ENCODE results near the gene CACNA1E. TPM values are rescaled to one million over a fixed set of nuclear protein-coding genes. Genes with fewer than 3 reads are reported as not detected.

CACNA1E gene
- total and polyA plus RNA-seq, 2 of the 13 experiments (the other 11 are each of a cell fraction or from before 2014, with no cell fraction given): not detected

DNA sequence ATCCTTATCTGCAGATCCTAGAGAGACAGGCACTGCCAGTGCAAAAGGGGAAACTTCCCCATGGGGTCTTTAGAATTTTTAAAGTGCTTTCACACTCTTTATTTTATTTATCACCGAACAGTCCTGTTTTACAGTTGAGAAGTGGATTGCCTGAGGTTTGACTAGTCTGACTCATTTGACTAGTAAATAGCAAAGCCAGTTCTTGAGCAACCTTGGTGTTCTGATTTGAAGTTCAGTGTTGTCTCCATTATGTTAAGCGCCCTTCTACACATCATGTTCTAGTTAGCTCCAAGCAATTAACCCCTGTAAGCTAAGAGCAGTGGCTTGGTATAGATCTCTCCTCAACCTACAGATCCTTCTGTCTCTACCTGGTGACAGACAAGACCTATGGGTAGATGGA is 262.9 kb downstream of the CACNA1E start:
- TF ChIP-seq ZNF292 (CRISPR knock-in tag; IDR thresholded peaks at IDR 0.05; ENCODE audit: borderline replicate concordance, low read depth) (no peak), THAP11 (CRISPR knock-in tag; IDR thresholded peaks at IDR 0.05) (no peak), ZNF773 (CRISPR knock-in tag; IDR thresholded peaks at IDR 0.05; ENCODE audit: borderline replicate concordance) (no peak), ZMAT3 (CRISPR knock-in tag; conservative IDR thresholded peaks at IDR 0.05) (no peak), ZNF598 (CRISPR knock-in tag; IDR thresholded peaks at IDR 0.05; ENCODE audit: borderline replicate concordance) (no peak), ZSCAN5A (CRISPR knock-in tag; IDR thresholded peaks at IDR 0.05; ENCODE audit: borderline replicate concordance) (no peak), PHB2 (IDR thresholded peaks at IDR 0.05; ENCODE audit: partially characterized antibody) (no peak)
- TF ChIP-seq, protein P1, sequence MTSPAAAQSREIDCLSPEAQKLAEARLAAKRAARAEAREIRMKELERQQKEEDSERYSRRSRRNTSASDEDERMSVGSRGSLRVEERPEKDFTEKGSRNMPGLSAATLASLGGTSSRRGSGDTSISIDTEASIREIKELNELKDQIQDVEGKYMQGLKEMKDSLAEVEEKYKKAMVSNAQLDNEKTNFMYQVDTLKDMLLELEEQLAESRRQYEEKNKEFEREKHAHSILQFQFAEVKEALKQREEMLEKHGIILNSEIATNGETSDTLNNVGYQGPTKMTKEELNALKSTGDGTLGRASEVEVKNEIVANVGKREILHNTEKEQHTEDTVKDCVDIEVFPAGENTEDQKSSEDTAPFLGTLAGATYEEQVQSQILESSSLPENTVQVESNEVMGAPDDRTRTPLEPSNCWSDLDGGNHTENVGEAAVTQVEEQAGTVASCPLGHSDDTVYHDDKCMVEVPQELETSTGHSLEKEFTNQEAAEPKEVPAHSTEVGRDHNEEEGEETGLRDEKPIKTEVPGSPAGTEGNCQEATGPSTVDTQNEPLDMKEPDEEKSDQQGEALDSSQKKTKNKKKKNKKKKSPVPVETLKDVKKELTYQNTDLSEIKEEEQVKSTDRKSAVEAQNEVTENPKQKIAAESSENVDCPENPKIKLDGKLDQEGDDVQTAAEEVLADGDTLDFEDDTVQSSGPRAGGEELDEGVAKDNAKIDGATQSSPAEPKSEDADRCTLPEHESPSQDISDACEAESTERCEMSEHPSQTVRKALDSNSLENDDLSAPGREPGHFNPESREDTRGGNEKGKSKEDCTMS (CRISPR knock-in tag; conservative IDR thresholded peaks at IDR 0.05): no peak
- TF ChIP-seq, protein P2, sequence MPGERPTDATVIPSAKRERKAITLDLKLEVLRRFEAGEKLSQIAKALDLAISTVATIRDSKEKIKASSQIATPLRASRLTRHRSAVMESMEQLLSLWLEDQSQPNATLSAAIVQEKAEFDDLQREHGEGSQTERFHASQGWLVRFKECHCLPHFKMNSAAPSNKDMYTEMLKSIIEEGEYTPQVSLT (CRISPR knock-in tag; IDR thresholded peaks at IDR 0.05; ENCODE audit: borderline replicate concordance, low read depth): no peak
- in situ Hi-C loops (cut with HindIII; ENCODE audit: extremely low pct_ligation_motif_present, low pct_unique_long_range_greater_than_20kb): no loop called here
- no peak for DNase-seq (ENCODE audit: low spot score)
- no peaks in the 10 kb centered on the region for H3K9me3 ChIP-seq (ENCODE audit: low read length)
- no peak overlapping the region for H2AFZ ChIP-seq (ENCODE audit: low read length)
- H3K36me3 ChIP-seq (replicated peaks in 1 of 2; ENCODE audit: control insufficient read depth in 1 of 2, insufficient read depth in 2 of 2, low read length in 2 of 2): no peaks in the 10 kb centered on the region
- no peaks in the 10 kb centered on the region for H4K20me1 ChIP-seq (ENCODE audit: insufficient read depth, low read length)
- H3K27ac ChIP-seq (ENCODE audit: extremely low read length, insufficient read depth, low read length): no peak overlapping the region
- H3K4me3 ChIP-seq (replicated peaks in 1 of 3; ENCODE audit: insufficient read depth in 1 of 3, low read depth in 2 of 3, low read length in 3 of 3): no peak overlapping the region
- no TSS peak for BruUV-seq (replicated peaks)
- no peaks in the 10 kb centered on the region for H3K4me1 ChIP-seq (ENCODE audit: insufficient read depth, low read length)
- no peak for ATAC-seq
- H3K4me2 ChIP-seq (ENCODE audit: low read depth, low read length): no peak overlapping the region
- intact Hi-C loops (cut with micrococcal nuclease; ENCODE audit: unreplicated experiment): no loop called here
- POLR2A ChIA-PET: no interaction called here
- FAIRE-seq: no peak
- no peak overlapping the region for H3K9ac ChIP-seq (ENCODE audit: insufficient read depth, low read depth, low read length)
- no peaks in the 10 kb centered on the region; a peak in 1 of 5 replicates for H3K27me3 ChIP-seq (ENCODE audit: control insufficient read depth in 1 of 2, insufficient read depth in 2 of 2, low read length in 2 of 2)
- CTCF ChIA-PET (ENCODE audit: low intra/inter-chr PET ratio, low total read pairs): no interaction called here
- no peaks in the 10 kb centered on the region for H3K79me2 ChIP-seq (ENCODE audit: insufficient read depth, low read length)
- 3% methylated on average over 2 of the region's 2 CpGs for WGBS (ENCODE audit: low lambda C conversion rate)

Measured in HepG2 (cell line).